GM19351 (cell line): ENCODE measurements around the gene RALY.
A peak's percentile ranks its signal among the peaks of the same experiment; 100 is the strongest.
"Not testable (repeated sequence)": the region's sequence is repeated elsewhere in the genome, so short reads cannot be mapped to it uniquely, and the experiment has no call there.

ENCODE experiments used
- ATAC-seq: cut with Tn5 transposase; IDR thresholded peaks from one replicate; pipeline ENCODE4 v1.9.1; 2021; ENCODE audit warnings: mild to moderate bottlenecking, moderate library complexity; ENCODE audit not compliant: unreplicated experiment

The RALY gene

DNA sequence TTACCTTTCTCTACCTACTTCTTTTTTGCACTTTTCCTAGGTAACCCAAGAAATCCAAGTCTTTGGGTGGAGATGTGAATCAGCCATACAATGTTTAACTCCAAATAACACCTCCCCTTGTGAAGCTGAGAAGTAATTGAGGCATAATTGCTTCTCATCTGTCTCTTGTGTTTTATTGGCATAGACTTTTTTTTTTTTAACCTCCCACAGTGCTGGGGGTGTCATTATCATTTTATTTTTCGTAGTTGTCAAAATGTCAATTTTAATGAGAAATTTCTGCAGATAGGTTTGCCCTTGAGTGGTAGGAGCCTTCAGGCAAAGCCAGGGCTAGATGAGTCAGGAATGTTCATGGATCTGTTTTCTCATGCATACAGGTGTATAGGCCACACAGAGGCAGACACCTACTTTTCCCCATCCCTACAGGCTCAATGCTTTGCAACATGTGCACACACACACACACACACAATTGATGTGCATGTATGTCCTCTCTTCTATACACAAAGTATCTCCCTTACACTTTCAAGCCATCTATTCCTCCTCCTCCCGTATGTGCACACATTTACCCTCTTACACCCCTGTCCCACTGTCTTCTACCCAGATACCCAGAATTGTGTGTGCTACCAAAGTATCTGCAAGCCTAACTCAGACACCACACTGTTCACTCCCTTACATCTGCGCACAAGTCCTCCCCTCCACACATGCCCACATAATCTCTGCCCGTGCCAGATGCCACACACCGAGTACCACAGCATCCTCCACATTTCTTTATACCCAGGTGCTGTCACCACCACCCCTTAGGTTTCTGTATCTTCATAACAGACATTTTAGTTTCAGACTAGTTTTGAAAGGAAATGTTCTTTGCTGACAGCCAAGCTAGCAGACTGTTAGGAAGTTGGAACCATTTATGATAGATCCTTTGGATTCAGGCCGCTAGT, 22.0 kb downstream of the RALY start:
- no peak for ATAC-seq

DNA sequence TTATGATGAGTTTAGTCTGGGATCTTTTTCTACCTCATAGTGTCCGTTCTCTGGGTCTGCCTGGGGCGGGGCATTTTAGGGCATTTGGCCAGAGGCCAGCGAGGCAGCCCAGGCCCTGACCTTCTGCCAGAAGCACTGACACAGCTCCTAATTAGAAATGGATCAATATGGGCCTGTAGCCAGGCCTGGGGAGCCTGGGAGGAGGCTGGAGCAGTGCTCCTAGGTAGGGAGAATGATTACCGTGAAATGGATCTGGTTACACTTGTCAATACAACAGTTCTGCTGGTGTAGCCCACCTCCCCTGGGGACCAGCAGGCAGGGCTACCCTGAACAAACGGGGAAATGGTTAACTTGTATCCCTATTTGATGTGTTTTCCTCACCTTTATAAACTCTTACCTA, 23.0 kb downstream of the RALY start:
- no peak for ATAC-seq

DNA sequence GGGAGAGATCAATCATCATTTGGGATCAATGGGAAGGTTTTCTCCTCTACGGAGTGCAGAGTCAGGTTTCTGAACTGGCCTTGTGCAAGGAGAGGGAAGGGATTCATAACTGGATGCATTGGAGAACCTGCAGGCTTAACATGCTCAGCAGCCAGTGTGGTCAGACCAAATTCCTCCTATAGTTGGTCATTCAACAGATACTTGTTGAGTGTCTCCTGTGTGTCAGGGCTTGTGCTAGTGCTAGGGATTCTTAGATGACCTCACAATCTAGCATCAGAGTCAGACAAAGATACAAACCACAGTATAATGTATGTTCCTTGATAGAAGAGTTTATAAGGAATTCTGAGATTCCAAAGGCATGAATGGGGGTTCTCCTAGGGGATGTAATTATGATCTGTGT, 23.9 kb downstream of the RALY start:
- no peak for ATAC-seq

DNA sequence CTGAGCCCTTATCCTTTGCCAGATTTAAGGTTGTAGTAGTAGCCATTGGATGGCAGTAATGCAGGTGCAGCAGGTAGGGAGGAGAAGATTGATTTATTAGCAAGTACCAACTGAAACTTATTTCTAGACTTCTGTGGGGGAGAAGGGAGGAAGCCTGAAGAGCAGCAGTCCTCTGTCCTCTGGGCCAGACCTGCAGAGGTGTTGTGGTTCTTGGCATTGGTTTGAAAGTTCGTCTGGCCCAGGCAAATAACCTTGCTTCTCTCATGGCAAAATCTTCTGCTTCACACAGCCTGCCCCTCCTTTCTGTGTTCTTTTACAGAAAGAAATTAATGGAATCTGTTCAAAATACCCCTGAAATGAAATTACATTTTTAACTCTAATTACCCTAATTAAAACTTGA, 24.5 kb downstream of the RALY start:
- no peak for ATAC-seq

DNA sequence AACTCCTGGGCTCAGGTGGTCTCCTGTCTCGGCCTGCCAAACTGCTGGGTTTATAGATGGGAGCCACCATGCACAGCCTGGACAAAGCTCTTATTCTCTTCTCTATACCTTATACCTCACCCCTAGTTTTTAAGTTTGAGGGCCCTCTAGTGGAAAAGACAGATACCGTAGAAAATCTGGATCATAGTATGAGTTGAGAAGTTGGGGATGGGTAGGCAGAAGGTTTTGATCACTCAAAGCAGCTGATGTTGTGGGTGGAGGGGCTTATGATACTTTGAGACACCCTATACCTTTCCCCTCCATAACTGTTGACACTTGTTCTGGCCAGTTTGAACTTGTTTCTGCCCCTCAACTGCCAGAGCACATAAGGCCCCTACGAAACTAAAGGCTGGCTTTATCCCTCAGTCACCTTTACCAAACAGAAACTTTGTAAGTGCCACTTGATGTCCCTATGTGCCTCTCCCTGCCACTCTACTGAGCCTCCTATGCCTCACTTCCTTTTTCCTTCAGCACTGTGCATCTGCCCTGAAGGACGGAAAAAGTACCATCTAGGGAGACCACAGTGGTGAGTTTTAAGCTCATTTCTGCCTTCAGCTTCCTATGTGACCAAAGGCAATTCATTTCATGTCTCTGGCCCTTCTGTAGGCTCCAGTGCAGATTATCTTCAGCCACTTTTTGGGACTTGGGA, 28.6 kb downstream of the RALY start:
- peak; percentile 48 for ATAC-seq

DNA sequence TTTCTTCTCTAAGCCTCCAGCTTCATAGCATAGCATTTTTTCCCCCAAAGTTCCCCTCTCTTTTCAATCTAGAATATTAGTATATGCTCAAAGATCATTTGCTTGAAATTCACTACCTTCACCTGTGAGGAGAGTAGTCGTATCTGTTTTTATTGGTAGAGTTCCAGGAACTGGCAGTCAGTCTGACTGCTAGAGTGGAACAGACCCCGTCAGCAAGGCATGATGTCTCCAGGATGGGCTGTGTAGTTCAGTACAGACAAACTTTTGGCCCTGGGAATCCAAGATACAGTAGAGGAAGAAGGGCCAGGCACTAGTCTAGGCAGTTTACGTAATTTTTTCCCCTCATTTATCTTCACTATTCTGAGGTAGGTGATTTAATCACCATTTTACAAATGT, 29.1 kb downstream of the RALY start:
- no peak for ATAC-seq

DNA sequence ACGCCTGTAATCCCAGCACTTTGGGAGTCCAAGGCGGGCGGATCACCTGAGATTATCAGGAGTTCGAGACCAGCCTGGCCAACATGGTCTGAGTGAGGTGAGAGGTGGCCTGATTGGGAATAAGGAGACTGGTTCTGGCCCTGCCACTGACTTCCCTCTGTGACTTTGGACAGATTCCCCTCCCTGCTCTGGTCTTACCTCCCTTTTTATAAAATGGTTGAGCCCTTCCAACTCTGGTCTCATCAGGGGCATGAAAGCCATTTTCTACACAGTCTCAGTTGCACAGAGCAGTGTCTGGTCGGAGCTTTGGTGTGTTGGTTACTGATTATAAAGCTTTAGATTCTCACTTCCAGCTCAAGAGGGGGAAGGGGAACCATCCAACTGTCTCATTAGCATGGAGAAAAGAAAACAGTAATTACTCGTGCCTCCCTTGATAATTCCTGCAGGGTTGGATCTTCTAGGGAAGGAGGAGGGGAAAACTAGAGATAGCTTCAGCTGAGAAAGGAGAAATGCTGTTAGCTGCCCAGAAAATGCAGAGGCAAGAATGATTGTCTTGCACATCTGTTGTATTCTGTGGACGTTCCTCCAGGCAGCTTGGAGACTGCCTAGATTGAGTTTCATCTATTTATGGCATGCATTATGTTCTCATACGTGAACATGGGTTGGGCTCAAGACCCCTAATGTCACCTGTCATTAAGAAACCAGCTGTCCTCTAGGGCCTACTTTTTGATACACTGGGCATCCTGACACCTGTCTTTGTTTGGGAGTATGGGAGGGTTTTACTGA, 30.4 kb downstream of the RALY start:
- ATAC-seq, result no peak

DNA sequence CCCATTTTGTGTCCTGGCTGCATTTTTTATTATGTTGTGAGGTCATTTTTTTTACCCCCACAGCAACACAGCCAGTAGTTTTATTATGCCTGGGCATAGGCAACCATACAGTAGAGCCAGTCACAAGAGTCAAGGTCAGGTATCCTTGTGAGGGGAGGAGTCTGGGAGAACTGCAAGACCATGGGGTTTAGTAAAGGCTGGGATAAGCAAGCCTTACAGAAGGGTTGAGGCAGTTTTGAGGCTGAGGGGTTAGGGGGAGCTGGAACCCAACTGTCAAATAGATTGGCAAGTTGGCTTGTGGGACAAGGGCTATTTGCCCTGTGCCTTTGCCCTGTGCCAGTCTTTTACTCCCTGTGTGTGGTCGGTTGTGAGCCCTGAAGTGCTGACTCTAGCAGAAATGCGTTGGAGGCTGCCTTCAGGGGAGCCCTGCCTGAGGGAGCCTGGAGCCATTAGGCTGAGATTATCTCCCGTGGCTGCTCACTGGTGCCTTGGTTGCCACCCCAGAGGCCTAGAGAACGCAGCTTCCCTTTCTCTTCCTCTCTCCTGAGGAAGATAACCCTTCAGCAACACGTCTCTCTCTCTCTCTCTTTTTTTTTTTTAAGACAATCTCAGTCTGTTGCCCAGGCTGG, 31.1 kb downstream of the RALY start:
- ATAC-seq, result no peak

DNA sequence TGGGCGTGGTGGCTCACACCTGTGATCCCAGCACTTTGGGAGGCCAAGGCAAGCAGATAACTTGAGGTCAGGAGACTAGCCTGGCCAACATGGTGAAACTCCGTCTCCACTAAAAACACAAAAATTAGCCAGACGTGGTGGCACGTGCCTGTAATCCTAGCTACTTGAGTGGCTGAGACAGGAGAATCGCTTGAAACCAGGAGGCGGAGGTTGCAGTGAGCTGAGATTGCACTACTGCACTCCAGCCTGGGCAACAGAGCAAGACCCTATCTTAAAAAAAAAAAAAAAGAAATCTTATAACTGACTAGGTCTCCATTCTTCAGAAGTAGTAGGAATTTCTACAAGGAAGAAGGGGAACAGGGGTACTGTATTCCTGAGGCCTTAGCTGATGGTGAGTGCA, 34.3 kb downstream of the RALY start:
- not testable (repeated sequence) for ATAC-seq

DNA sequence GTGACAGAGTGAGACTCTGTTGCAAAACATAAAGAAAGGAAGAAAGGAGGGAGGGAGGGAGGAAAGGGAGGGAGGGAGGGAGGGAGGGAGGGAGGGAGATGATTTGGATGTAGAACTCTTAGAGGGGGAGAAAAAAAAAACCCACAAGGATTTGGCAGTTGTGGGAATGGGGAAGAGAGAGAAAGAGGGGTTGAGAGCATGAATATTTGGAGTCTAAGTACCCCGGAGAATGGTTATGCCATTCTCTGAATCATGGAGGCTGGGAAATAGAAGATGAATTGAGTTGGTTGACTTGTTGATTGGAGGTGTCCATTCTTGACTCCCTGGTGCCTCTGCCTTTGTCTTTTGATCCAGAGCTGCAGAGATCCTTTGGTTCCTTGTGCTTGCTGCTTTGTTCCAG, 35.7 kb downstream of the RALY start:
- ATAC-seq, result no peak

DNA sequence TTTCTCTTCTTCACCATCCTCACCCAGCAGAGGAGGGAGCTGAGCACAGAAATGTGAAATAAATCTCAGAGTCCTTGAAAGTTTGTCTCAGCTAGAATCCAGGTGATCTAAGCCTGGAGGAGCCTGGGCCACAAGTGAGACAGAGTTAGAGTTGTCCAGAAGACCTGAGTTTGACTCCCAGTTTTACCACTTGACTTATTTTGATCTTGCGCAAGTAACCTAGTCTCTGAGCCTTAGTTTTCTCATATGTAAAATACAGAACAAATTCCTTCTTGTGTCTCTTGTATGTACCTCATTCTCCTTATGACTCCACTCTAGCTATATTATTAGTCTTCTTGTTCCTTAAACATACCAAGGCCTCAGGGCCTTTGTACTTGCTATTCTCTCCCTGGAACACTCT, 36.7 kb downstream of the RALY start:
- ATAC-seq, result no peak

DNA sequence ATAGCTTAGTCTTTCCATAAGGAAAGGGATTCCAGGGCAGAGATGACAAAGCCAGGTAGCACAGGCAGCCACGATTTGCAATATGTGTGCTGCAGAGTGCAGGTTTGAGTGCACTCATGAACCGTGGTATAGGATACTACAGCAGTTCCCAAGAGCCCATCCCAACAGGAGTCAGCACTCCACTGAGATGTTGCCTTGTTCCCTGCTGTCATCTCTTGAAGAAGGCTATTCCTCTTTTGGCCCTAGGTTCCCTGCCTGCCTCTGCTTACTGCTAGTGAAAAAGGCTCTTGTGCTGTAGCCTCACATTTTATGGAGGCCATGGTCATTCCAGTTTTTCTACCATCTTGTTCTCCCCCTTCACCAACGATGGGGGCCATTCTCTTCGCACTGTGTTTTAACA, 40.2 kb downstream of the RALY start:
- no peak for ATAC-seq

DNA sequence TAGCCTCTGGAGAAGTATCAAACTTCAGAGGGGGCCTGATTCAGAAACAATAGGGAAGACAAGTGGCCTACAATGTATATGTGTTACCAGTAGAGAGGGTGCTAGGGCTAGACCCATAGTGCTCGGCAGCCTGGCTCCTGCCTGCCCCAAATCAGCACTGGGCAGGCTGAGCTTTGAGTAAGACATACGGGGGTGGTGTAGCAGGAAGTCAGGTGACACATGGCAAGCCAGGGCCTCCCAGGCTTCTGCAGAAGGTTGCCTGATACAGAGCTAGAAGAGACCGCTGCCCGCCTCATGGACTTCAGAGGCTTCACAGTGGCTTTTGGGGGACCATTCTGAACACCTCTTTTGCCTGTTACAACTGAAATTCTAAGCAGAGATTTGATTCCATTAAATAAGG, 43.4 kb downstream of the RALY start:
- ATAC-seq, result no peak

DNA sequence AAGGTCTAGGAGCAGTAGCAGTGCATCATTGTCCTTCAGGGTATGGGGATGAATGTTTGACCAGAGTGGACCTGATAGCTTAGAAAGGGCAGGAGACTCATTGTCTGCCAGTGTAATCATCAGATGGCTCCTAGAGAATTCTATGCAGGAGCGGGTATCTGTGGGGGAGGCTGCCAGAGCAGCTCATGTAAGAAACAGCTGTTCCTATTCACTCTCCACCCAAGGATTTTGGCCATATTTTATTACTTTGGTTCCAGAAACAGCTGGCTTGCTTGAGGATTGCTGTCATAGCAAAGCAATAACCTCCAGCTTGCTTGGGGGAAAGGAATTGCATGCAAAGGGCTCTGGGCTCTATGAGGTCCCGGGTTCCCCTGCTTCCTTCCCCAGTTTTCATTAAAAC, 44.1 kb downstream of the RALY start:
- ATAC-seq, result no peak

DNA sequence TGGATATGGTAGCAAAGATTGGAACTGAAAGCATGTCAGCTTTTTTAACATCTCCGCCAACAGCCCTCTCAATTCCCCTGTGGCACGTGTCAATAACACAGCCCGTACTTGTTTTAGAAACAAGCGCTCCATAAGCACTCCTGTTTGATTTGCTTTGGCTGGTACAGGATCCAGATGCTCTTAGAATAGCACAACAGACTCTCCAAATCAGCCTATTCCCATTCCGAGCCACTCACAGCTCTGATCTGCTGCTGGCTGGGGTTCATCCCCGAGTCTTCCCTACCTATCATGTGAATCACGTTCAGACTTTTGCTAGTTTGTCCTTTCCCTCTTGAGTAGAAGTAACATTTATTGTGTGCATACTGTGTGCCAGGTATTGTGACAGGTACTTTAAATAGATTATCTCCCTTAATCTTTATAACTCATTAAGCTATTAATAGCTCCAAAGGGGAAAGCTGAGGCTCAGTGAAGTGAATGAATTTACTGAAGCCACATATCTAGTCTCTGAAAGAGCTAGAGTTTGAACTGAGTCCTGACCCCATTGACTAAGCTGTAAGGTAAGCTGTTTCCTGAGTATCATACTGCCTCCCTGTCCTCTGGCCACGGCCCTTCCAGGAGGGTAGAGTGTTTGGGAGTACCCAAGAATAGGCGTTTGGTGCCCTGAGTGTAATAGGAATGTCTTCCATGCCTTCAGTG, 46.7 kb downstream of the RALY start:
- no peak for ATAC-seq

DNA sequence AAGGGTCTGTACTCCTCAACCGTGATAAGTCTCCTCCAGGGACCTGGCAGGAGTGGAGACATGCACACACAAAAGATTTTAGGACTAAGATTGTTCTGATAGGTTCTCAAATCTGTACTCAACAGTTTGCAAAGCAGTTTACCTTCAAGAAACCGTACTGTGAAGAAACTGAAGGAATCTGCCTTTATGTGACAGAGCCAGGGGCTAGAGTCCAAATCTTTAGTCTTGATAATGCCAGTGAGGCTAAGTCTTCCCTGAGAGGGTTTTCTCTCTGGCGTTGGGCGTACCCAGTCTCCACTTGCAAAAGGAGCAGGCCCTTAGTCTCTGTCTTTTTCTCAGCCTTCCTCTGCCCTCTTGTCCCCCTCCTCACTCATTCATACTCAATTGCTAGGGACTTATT, 47.5 kb downstream of the RALY start:
- no peak for ATAC-seq

DNA sequence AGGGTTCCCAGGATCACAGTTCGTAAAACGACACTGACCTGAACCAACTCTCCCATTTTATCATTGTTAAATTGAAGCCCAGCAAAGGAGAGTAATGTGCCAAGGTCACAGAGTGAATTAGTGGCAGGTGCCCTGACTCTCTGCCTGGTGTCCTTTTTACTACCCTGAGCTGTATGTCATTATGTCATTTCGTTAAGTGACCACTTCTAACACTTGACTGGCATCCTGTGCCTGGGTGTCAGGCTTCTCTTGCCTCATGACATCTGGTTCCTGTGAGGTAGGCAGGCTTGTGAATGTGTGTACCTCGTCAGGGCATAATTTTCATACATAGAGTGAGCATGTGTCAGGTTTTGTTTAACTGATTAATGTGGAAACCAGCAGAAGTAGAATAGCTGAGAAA, 48.6 kb downstream of the RALY start:
- ATAC-seq, result no peak

DNA sequence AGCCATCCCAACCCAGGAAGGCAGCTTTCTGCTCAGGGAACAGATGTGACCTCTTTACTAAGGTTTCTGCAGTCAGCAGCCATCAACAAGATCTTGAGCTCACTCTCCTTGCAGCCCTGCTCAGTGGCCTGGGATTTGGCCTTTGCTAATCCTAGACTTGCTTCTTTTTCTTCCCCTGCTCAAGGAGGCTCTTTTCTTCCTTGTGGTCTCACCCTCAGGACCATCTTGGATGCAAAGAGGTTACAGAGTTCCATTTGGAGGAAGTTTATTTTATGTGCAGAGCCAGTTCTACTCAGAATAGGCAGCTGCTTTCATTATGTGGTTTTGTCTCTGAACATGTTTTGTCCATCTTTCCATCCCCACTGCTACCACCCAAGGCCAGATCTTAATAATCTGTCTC, 49.3 kb downstream of the RALY start:
- no peak for ATAC-seq

DNA sequence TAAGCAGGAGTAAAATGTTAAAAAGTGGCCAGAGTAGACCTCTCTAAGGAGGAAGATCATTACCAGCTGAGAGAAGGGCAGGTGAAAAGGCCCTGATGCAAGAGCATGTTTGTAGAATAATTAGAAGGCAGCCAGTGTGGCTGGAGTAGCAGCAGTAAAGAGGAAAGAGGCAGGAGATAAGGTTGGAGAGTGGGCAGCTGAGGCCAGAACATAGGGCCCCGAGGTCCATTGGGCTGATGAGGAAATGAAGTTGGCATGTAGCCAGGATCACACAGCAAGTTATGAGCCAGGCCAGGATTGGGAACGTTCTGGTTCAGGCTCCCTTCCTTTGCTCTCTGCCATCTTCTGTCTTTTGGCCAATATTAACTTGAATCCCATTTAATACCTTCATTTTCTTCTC, 51.6 kb downstream of the RALY start:
- ATAC-seq, result no peak

DNA sequence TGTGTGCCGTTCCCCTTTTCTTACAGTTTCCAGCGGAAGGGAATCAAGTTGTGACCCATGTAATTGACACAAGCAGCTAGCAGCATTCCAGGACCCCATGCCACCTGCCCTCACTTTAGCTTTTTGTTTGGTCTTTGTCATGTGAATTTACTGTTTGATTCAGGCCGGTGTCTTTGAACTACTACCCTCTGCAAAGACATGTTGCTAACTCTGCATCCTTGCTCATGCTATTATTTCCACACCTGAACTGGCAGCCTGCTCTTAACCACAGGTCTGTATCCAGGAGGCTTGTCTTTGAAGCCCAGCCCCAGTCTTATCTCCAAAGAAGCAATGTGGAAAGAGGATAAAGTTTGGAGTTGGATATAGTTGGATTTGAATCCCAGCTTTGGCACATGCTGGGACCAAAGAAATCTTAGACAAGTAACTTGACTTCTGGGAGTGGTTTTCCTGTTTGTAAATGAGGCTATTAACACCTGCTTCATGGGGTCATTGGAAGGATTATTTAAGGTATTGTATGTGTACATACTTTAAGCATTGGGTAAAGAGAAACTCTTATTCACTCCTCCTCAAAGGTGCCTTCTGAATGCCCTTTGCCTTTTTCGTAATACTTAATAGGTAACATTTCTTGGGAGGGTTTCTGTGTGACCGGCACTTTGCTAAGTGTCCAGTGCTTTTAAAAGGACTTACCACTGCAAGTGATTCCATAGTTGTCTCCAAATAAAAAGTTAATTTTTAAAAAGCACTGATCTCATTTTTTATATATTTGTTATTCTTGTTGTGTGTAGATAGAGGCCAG, 52.4 kb downstream of the RALY start:
- no peak for ATAC-seq
